ENCODE measurements around the gene B9D1. TPM values are rescaled to one million over a fixed set of nuclear protein-coding genes. Genes with fewer than 3 reads are reported as not detected.

B9D1 gene
- total RNA-seq, 1 experiment from 2014 or later: 48.0 TPM

GRCh38 chr17:19387921-19388521 is 25.5 kb upstream of the B9D1 start:
- ChIA-PET POLR2A (ENCODE audit: unreplicated experiment) (no interaction called here), CTCF (no interaction called here)
- no peaks in the 10 kb centered on the region for H3K79me2 ChIP-seq (ENCODE audit: low read length)
- no peak overlapping the region for H3K27ac ChIP-seq (ENCODE audit: low read length)
- no peak overlapping the region for H3K4me2 ChIP-seq (ENCODE audit: low read length)
- intact Hi-C loops (cut with micrococcal nuclease): no loop called here
- H3K4me3 ChIP-seq (ENCODE audit: low read length): no peak overlapping the region
- H3K9me2 ChIP-seq (replicated peaks; ENCODE audit: low read length): no peaks in the 10 kb centered on the region
- ATAC-seq (no peak), DNase-seq (peak; percentile 39)
- H3K9me3 ChIP-seq (ENCODE audit: low read length): no peaks in the 10 kb centered on the region
- H3K36me3 ChIP-seq (ENCODE audit: low read depth, low read length): peaks cover 4% of the 10 kb centered on the region; the same call in 1 of the 2 replicates
- TF ChIP-seq EZH2 (IDR thresholded peaks at IDR 0.05; ENCODE audit: low read length, unreplicated experiment): no peak
- TF ChIP-seq EZH2phosphoT487 (IDR thresholded peaks at IDR 0.05; ENCODE audit: borderline replicate concordance, low read length): no peak
- no peak for TF ChIP-seq CTCF (conservative IDR thresholded peaks at IDR 0.05; ENCODE audit: low read depth, low read length)
- no peaks in the 10 kb centered on the region for H3F3A ChIP-seq (ENCODE audit: low read length, unreplicated experiment)
- peaks cover 13% of the 10 kb centered on the region; the same call in 1 of the 2 replicates for H3K4me1 ChIP-seq (ENCODE audit: insufficient read depth, low read length)
- no peak overlapping the region for H2AFZ ChIP-seq (ENCODE audit: low read length)
- no peaks in the 10 kb centered on the region for H3K27me3 ChIP-seq (ENCODE audit: low read length)
- BruUV-seq (replicated peaks): no TSS peak
- H3K9ac ChIP-seq (ENCODE audit: low read length): no peak overlapping the region
- H4K20me1 ChIP-seq (ENCODE audit: low read length): no peaks in the 10 kb centered on the region

GRCh38 chr17:19386974-19387920 is 24.7 kb upstream of the B9D1 start, which contains the start of gene MFAP4:
Gene MFAP4 (minus strand): TSS chr17:19387190. CDS start chr17:19387155, 35 bp downstream.
- Histone ChIP-seq H2AFZ (ENCODE audit: low read length) (no peak within 1 kb of the TSS), H3K4me2 (ENCODE audit: low read length) (no peak within 1 kb of the TSS), H3K4me3 (ENCODE audit: low read length) (no peak within 1 kb of the TSS), H3K36me3 (ENCODE audit: low read depth, low read length) (peaks cover 12% of the 10 kb centered on the region; the same call in 1 of the 2 replicates), H3K27me3 (ENCODE audit: low read length) (no peaks in the 10 kb centered on the region), H3K79me2 (ENCODE audit: low read length) (no peaks in the 10 kb centered on the region), H3K27ac (ENCODE audit: low read length) (no peak within 1 kb of the TSS), H3K9me3 (ENCODE audit: low read length) (no peaks in the 10 kb centered on the region), H3K4me1 (ENCODE audit: insufficient read depth, low read length) (peaks cover 13% of the 10 kb centered on the region; the same call in 1 of the 2 replicates), H4K20me1 (ENCODE audit: low read length) (no peaks in the 10 kb centered on the region), H3F3A (ENCODE audit: low read length, unreplicated experiment) (no peaks in the 10 kb centered on the region), H3K9ac (ENCODE audit: low read length) (no peak within 1 kb of the TSS), H3K9me2 (replicated peaks; ENCODE audit: low read length) (no peaks in the 10 kb centered on the region)
- BruUV-seq (replicated peaks): no TSS peak
- TF ChIP-seq EZH2phosphoT487 (IDR thresholded peaks at IDR 0.05; ENCODE audit: borderline replicate concordance, low read length) (no peak), EZH2 (IDR thresholded peaks at IDR 0.05; ENCODE audit: low read length, unreplicated experiment) (no peak), CTCF (conservative IDR thresholded peaks at IDR 0.05; ENCODE audit: low read depth, low read length) (no peak)
- CTCF ChIA-PET: no interaction called here
- POLR2A ChIA-PET (ENCODE audit: unreplicated experiment): no interaction called here
- no peak for ATAC-seq
- intact Hi-C loops (cut with micrococcal nuclease): no loop called here
- DNase-seq: no peak

Data from PC-3 (cell line).